GM12878 (cell line): Measurements from ENCODE around the gene NR0B1. TPM values are rescaled to one million over a fixed set of nuclear protein-coding genes. Genes with fewer than 3 reads are reported as not detected.

Experiments
- ATAC-seq: fragments of 200-7000 bp; cut with Tn5 transposase; 3 replicates; pipeline ENCODE4 v1.9.1; 2020; ENCODE audit warnings: mild to moderate bottlenecking, moderate library complexity
- BruUV-seq: library from RNA; stranded (reverse); fragments of 400-500 nt; replicated peaks from 2 replicates; lab custom pipeline; 2021; lab: Mats Ljungman, UMichigan
- CTCF ChIA-PET: fragments of 300-600 bp; sonication (Branson Sonifier 250); formaldehyde crosslinking; extraction: SDS; loops from one replicate; lab custom pipeline; 2021; ENCODE audit warnings: inconsistent platforms; lab: Yijun Ruan, JAX
- POLR2A ChIA-PET: fragments of 350-600 bp; formaldehyde crosslinking; extraction: SDS; loops from one replicate; lab custom pipeline; 2021; ENCODE audit warnings: inconsistent platforms; lab: Charles Lee
- RAD21 ChIA-PET: fragments of 300-600 bp; sonication (Branson Sonifier 250); formaldehyde crosslinking; loops from one replicate; lab custom pipeline; 2023; ENCODE audit warnings: antibody characterized with exemption; ENCODE audit not compliant: unreplicated experiment; lab: Charles Lee
- SMC1A ChIA-PET: fragments of 300-600 bp; sonication (Branson Sonifier 250); formaldehyde crosslinking; loops from one replicate; lab custom pipeline; 2023; ENCODE audit not compliant: unreplicated experiment, uncharacterized antibody; lab: Charles Lee
- DNase-seq: peaks from one replicate; pipeline ENCODE4 v3.0.0-alpha.2; 2011; ENCODE audit warnings: low read depth, low spot score
- FAIRE-seq: peaks from 3 replicates; lab custom pipeline; 2011; peaks lifted over from hg19 to GRCh38; lab: Jason Lieb, UNC
- H2AFZ ChIP-seq: 2 replicates; pipeline ENCODE4 v1.6.0; 2011; ENCODE audit warnings: low read depth, low read length, control low read depth; ENCODE audit not compliant: control insufficient read depth
- H3K27ac ChIP-seq: 2 replicates; pipeline ENCODE4 v1.5.1; 2011; ENCODE audit warnings: control low read depth; ENCODE audit not compliant: control insufficient read depth, insufficient read depth
- H3K27me3 ChIP-seq, 2 experiments: replicated peaks in 1 of 2; 2 replicates each; pipeline versions ENCODE4 v1.6.0 to v1.6.1; 2011; ENCODE audit warnings: low read length in 1 of 2; ENCODE audit not compliant: control insufficient read depth in 2 of 2, insufficient read depth in 2 of 2
- H3K36me3 ChIP-seq, 2 experiments: 2 replicates each; pipeline ENCODE4 v1.5.1; 2011; ENCODE audit warnings: low read length in 1 of 2; ENCODE audit not compliant: control insufficient read depth in 2 of 2, insufficient read depth in 2 of 2
- H3K4me1 ChIP-seq: 2 replicates; pipeline ENCODE4 v1.6.1; 2011; ENCODE audit warnings: mild to moderate bottlenecking, low read length, moderate library complexity, mixed read lengths; ENCODE audit not compliant: control insufficient read depth, insufficient read depth
- H3K4me2 ChIP-seq: 2 replicates; pipeline ENCODE4 v1.6.0; 2011; ENCODE audit warnings: control low read depth; ENCODE audit not compliant: control insufficient read depth, insufficient read depth
- H3K4me3 ChIP-seq: fragments of 200-600 bp; sonication (generic); 2 replicates; pipeline ENCODE4 v1.5.1; 2016
- H3K79me2 ChIP-seq: 2 replicates; pipeline ENCODE4 v1.6.0; 2011; ENCODE audit warnings: low read length; ENCODE audit not compliant: control insufficient read depth, insufficient read depth
- H3K9ac ChIP-seq: 2 replicates; pipeline ENCODE4 v1.8.0; 2011; ENCODE audit warnings: low read length, control low read depth, mixed read lengths; ENCODE audit not compliant: control insufficient read depth, insufficient read depth
- H3K9me3 ChIP-seq: replicated peaks from 3 replicates; pipeline ENCODE4 v1.5.1; 2011; ENCODE audit warnings: mild to moderate bottlenecking, low read length; ENCODE audit not compliant: control insufficient read depth, insufficient read depth
- H4K20me1 ChIP-seq: 2 replicates; pipeline ENCODE4 v1.6.0; 2011; ENCODE audit not compliant: control insufficient read depth, insufficient read depth
- ESRRA ChIP-seq: IDR thresholded peaks from 2 replicates; pipeline ENCODE4 v1.6.1; 2012; ENCODE audit warnings: mild to moderate bottlenecking, low read length, improper control_type of control experiment
- FOS ChIP-seq: IDR thresholded peaks from 3 replicates; pipeline ENCODE4 v1.6.1; 2011; ENCODE audit warnings: borderline replicate concordance; ENCODE audit not compliant: insufficient read length; ENCODE audit errors: extremely low read depth
- HDAC2 ChIP-seq: fragments of 200-600 bp; sonication (generic); IDR thresholded peaks from 2 replicates; pipeline ENCODE4 v1.6.1; 2017
- HDGF ChIP-seq: fragments of 450-650 bp; IDR thresholded peaks from 2 replicates; pipeline ENCODE4 v1.6.1; 2016; ENCODE audit warnings: antibody characterized with exemption
- IKZF2 ChIP-seq, 2 experiments: fragments of 450-650 bp; IDR thresholded peaks; 2 replicates each; pipeline ENCODE4 v1.6.1; 2017; ENCODE audit warnings: mild to moderate bottlenecking in 2 of 2, moderate library complexity in 2 of 2
- NFXL1 ChIP-seq: fragments of 450-650 bp; IDR thresholded peaks from 2 replicates; pipeline ENCODE4 v1.6.1; 2017; ENCODE audit warnings: antibody characterized with exemption, mild to moderate bottlenecking, borderline replicate concordance
- NR2C1 ChIP-seq: fragments of 450-650 bp; IDR thresholded peaks from 2 replicates; pipeline ENCODE4 v1.6.1; 2017; ENCODE audit warnings: antibody characterized with exemption, mild to moderate bottlenecking, moderate library complexity
- STAT3 ChIP-seq: IDR thresholded peaks from 2 replicates; pipeline ENCODE4 v1.6.1; 2011; ENCODE audit warnings: low read depth, low read length, improper control_type of control experiment
- WGBS: methylation state at CpG from one replicate; pipeline ENCODE4 v1.1.6; 2016; ENCODE audit warnings: low lambda C conversion rate; ENCODE audit not compliant: insufficient replicate concordance, insufficient coverage; ENCODE audit errors: missing lambda C conversion rate; 5-methylcytosine and 5-hydroxymethylcytosine counted together
- in situ Hi-C: fragments of 300-500 bp; cut with MboI; formaldehyde crosslinking; loops from 9 replicates; pipeline ENCODE4 v1.14.3; 2018; ENCODE audit warnings: mixed read lengths
- intact Hi-C: fragments of 100-400 bp; cut with micrococcal nuclease; formaldehyde crosslinking; loops from one replicate; pipeline ENCODE4 v1.14.2; 2022; ENCODE audit not compliant: unreplicated experiment
- polyA plus RNA-seq, 11 experiments: library from polyadenylated mRNA; depleted of rRNA in 4 of 11; unstranded in 6 of 11; stranded (reverse) in 5 of 11; fragments of >200 nt; fragmentation: Nextera tagmentation in 4 of 11; fragmentation: Illumina TruSeq in 1 of 11; extraction: Ambion mirVana in 4 of 11; extraction: Trizol in 1 of 11; gene quantifications; 1 replicate in 1 of 11; 2 replicates in 10 of 11; pipeline versions ENCODE4 v1.2.1 to v1.2.3, GENCODE V29; 2011 to 2016; ENCODE audit warnings: inconsistent platforms in 2 of 11, missing spikeins in 2 of 11, low read depth in 1 of 11
- total RNA-seq, 4 experiments: library from RNA; depleted of rRNA in 3 of 4; stranded (reverse); fragments of >200 nt in 3 of 4; fragmentation: Illumina TruSeq in 1 of 4; extraction: Trizol in 1 of 4; gene quantifications; 2 replicates each; pipeline versions ENCODE4 v1.2.1 to v1.2.3, GENCODE V29; 2013 to 2021
- TF ChIP-seq, protein P1 (sequence below): IDR thresholded peaks from 2 replicates; pipeline ENCODE4 v1.6.1; 2012; ENCODE audit warnings: low read depth, low read length, improper control_type of control experiment
- TF ChIP-seq, protein P2 (sequence below): fragments of 450-650 bp; IDR thresholded peaks from 2 replicates; pipeline ENCODE4 v1.6.1; 2017; ENCODE audit warnings: mild to moderate bottlenecking
- TF ChIP-seq, protein P3 (sequence below): IDR thresholded peaks from 2 replicates; pipeline ENCODE4 v1.6.1; 2011; ENCODE audit warnings: low read depth, low read length, improper control_type of control experiment, borderline replicate concordance
- TF ChIP-seq, protein P4 (sequence below): fragments of 450-650 bp; IDR thresholded peaks from 2 replicates; pipeline ENCODE4 v1.6.1; 2016; ENCODE audit warnings: mild to moderate bottlenecking
- TF ChIP-seq, protein P5 (sequence below): fragments of 450-650 bp; IDR thresholded peaks from 2 replicates; pipeline ENCODE4 v1.6.1; 2016; ENCODE audit warnings: mild to moderate bottlenecking, moderate library complexity, borderline replicate concordance

Gene NR0B1
- total and polyA plus RNA-seq, 10 of the 15 experiments (the other 5 are each of a cell fraction or from before 2014, with no cell fraction given), result not detected

DNA sequence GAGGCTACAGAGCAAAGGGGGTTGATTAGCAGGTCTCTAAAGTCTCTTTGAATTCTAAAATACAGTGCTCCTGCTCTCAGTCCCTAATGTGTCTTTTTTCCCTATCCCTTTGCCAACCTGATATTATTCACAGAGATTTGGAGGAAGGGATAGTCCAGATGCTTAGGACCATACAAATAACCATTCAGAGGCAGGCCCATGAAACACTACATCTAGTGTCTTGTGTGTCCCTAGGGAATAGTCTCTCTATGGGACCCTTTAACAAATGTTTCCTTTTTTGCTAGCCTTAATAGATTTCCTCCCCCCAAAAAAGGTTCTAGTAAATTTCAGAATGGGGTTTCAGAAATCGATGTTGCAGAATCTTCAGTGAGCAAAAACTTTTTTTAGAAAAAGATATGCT, 1.7 kb downstream of the NR0B1 start (continued):
- TF ChIP-seq, protein P1, sequence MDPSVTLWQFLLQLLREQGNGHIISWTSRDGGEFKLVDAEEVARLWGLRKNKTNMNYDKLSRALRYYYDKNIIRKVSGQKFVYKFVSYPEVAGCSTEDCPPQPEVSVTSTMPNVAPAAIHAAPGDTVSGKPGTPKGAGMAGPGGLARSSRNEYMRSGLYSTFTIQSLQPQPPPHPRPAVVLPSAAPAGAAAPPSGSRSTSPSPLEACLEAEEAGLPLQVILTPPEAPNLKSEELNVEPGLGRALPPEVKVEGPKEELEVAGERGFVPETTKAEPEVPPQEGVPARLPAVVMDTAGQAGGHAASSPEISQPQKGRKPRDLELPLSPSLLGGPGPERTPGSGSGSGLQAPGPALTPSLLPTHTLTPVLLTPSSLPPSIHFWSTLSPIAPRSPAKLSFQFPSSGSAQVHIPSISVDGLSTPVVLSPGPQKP, result no peak
- no peak for TF ChIP-seq STAT3
- TF ChIP-seq, protein P2, sequence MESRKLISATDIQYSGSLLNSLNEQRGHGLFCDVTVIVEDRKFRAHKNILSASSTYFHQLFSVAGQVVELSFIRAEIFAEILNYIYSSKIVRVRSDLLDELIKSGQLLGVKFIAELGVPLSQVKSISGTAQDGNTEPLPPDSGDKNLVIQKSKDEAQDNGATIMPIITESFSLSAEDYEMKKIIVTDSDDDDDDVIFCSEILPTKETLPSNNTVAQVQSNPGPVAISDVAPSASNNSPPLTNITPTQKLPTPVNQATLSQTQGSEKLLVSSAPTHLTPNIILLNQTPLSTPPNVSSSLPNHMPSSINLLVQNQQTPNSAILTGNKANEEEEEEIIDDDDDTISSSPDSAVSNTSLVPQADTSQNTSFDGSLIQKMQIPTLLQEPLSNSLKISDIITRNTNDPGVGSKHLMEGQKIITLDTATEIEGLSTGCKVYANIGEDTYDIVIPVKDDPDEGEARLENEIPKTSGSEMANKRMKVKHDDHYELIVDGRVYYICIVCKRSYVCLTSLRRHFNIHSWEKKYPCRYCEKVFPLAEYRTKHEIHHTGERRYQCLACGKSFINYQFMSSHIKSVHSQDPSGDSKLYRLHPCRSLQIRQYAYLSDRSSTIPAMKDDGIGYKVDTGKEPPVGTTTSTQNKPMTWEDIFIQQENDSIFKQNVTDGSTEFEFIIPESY, result no peak
- TF ChIP-seq, all 136 proteins: peak for 0

DNA sequence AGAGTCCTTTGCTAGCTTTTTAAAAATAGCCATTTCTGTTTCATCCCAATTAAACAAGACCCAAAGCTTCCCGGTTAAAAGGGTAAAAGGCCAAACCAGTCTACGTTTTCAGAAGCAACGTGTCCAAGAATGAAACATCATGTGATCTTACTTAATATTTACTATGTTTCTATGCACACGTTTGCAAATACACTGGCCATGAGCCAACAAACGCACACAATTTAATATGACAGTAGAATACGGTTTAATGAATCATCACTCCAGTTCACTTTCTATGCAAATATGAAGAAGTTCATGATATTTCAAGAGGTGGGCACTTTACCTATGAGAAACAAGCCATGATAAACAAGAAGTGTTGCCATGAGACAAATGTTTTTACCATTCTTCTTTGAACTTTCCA, 4.3 kb downstream of the NR0B1 start:
- WGBS, result 8% methylated on average over 6 of the region's 6 CpGs
- SMC1A ChIA-PET, result no interaction called here
- H4K20me1 ChIP-seq, result no peaks in the 10 kb centered on the region
- DNase-seq, result no peak
- FAIRE-seq, result no peak
- no peaks in the 10 kb centered on the region for H3K9me3 ChIP-seq
- H2AFZ ChIP-seq, result no peak overlapping the region
- in situ Hi-C loops, result no loop called here
- H3K27me3 ChIP-seq, result no peaks in the 10 kb centered on the region; a peak in 3 of 4 replicates
- H3K36me3 ChIP-seq, result no peaks in the 10 kb centered on the region
- CTCF ChIA-PET, result no interaction called here
- POLR2A ChIA-PET, result no interaction called here
- H3K4me3 ChIP-seq, result no peak overlapping the region
- ATAC-seq, result no peak
- H3K27ac ChIP-seq, result no peak overlapping the region
- no TSS peak for BruUV-seq
- RAD21 ChIA-PET, result no interaction called here
- H3K79me2 ChIP-seq, result no peaks in the 10 kb centered on the region
- no peaks in the 10 kb centered on the region for H3K4me1 ChIP-seq
- intact Hi-C loops, result no loop called here
- no peak overlapping the region for H3K9ac ChIP-seq
- H3K4me2 ChIP-seq, result no peak overlapping the region
- TF ChIP-seq HDAC2 (no peak), NFXL1 (no peak), IKZF2 (IDR thresholded peaks at IDR 0.05) (no peak), NR2C1 (no peak), FOS (no peak), ESRRA (no peak), HDGF (no peak)
- TF ChIP-seq, protein P3, sequence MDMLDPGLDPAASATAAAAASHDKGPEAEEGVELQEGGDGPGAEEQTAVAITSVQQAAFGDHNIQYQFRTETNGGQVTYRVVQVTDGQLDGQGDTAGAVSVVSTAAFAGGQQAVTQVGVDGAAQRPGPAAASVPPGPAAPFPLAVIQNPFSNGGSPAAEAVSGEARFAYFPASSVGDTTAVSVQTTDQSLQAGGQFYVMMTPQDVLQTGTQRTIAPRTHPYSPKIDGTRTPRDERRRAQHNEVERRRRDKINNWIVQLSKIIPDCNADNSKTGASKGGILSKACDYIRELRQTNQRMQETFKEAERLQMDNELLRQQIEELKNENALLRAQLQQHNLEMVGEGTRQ, result no peak
- TF ChIP-seq, protein P4, sequence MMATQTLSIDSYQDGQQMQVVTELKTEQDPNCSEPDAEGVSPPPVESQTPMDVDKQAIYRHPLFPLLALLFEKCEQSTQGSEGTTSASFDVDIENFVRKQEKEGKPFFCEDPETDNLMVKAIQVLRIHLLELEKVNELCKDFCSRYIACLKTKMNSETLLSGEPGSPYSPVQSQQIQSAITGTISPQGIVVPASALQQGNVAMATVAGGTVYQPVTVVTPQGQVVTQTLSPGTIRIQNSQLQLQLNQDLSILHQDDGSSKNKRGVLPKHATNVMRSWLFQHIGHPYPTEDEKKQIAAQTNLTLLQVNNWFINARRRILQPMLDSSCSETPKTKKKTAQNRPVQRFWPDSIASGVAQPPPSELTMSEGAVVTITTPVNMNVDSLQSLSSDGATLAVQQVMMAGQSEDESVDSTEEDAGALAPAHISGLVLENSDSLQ, result no peak
- TF ChIP-seq, protein P5, sequence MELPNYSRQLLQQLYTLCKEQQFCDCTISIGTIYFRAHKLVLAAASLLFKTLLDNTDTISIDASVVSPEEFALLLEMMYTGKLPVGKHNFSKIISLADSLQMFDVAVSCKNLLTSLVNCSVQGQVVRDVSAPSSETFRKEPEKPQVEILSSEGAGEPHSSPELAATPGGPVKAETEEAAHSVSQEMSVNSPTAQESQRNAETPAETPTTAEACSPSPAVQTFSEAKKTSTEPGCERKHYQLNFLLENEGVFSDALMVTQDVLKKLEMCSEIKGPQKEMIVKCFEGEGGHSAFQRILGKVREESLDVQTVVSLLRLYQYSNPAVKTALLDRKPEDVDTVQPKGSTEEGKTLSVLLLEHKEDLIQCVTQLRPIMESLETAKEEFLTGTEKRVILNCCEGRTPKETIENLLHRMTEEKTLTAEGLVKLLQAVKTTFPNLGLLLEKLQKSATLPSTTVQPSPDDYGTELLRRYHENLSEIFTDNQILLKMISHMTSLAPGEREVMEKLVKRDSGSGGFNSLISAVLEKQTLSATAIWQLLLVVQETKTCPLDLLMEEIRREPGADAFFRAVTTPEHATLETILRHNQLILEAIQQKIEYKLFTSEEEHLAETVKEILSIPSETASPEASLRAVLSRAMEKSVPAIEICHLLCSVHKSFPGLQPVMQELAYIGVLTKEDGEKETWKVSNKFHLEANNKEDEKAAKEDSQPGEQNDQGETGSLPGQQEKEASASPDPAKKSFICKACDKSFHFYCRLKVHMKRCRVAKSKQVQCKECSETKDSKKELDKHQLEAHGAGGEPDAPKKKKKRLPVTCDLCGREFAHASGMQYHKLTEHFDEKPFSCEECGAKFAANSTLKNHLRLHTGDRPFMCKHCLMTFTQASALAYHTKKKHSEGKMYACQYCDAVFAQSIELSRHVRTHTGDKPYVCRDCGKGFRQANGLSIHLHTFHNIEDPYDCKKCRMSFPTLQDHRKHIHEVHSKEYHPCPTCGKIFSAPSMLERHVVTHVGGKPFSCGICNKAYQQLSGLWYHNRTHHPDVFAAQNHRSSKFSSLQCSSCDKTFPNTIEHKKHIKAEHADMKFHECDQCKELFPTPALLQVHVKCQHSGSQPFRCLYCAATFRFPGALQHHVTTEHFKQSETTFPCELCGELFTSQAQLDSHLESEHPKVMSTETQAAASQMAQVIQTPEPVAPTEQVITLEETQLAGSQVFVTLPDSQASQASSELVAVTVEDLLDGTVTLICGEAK, result no peak
